SK-N-SH (cell line): ENCODE measurements around the gene PPARD. TPM values are rescaled to one million over a fixed set of nuclear protein-coding genes. Genes with fewer than 3 reads are reported as not detected.

Source experiments
- CTCF ChIA-PET: fragments of 300-600, 350-600 bp; formaldehyde crosslinking; extraction: SDS; loops from one replicate; lab custom pipeline; 2021; lab: Yijun Ruan, JAX
- POLR2A ChIA-PET: fragments of 350-600 bp; sonication (Branson Sonifier 250); formaldehyde crosslinking; extraction: SDS; loops from one replicate; lab custom pipeline; 2020; ENCODE audit warnings: antibody characterized with exemption, inconsistent platforms; lab: Yijun Ruan, JAX
- DNase-seq: peaks from one replicate; pipeline ENCODE4 v3.0.0; 2012
- H2AFZ ChIP-seq: fragments of 200-600 bp; sonication (generic); 2 replicates; pipeline ENCODE4 v1.8.1; 2016; ENCODE audit warnings: antibody characterized with exemption, mild to moderate bottlenecking, low read depth
- H3F3A ChIP-seq: fragments of 200-600 bp; sonication (generic); replicated peaks from 2 replicates; pipeline ENCODE3; 2016; ENCODE audit warnings: antibody characterized with exemption, mild to moderate bottlenecking; ENCODE audit not compliant: insufficient read depth
- H3K27ac ChIP-seq, 2 experiments: fragments of 200-500 bp in 1 of 2; fragments of 200-600 bp in 1 of 2; sonication (Bioruptor generic) in 1 of 2; sonication (generic), shearing (Covaris generic) in 1 of 2; 2 replicates each; pipeline versions ENCODE4 v1.5.1 to v1.6.1; 2014 to 2016; ENCODE audit warnings: low read depth in 2 of 2, inconsistent platforms in 1 of 2, low read length in 1 of 2, mild to moderate bottlenecking in 1 of 2, mixed read lengths in 1 of 2
- H3K27me3 ChIP-seq: fragments of 200-600 bp; sonication (generic), shearing (Covaris generic); 2 replicates; pipeline ENCODE4 v1.6.1; 2016; ENCODE audit warnings: mixed run types; ENCODE audit not compliant: insufficient read depth
- H3K36me3 ChIP-seq, 2 experiments: fragments of 200-500 bp in 1 of 2; fragments of 200-600 bp in 1 of 2; sonication (Bioruptor generic) in 1 of 2; sonication (generic) in 1 of 2; replicated peaks in 1 of 2; 2 replicates each; pipeline versions ENCODE3 to v1.5.1; 2014 to 2016; ENCODE audit warnings: low read length in 1 of 2, mild to moderate bottlenecking in 1 of 2; ENCODE audit not compliant: insufficient read depth in 2 of 2, control insufficient read depth in 1 of 2
- H3K4me1 ChIP-seq, 2 experiments: fragments of 200-500 bp in 1 of 2; fragments of 200-600 bp in 1 of 2; sonication (Bioruptor generic) in 1 of 2; sonication (generic), shearing (Covaris generic) in 1 of 2; 2 replicates each; pipeline versions ENCODE4 v1.5.1 to v1.6.1; 2014 to 2016; ENCODE audit warnings: low read depth in 1 of 2, low read length in 1 of 2, mixed run types in 1 of 2; ENCODE audit not compliant: insufficient read depth in 2 of 2, control insufficient read depth in 1 of 2
- H3K4me2 ChIP-seq: fragments of 200-600 bp; sonication (generic), shearing (Covaris generic); 2 replicates; pipeline ENCODE4 v1.6.1; 2017; ENCODE audit warnings: mixed run types
- H3K4me3 ChIP-seq, 2 experiments: fragments of 200-500 bp in 1 of 2; fragments of 200-600 bp in 1 of 2; sonication (Bioruptor generic) in 1 of 2; sonication (generic), shearing (Covaris generic) in 1 of 2; 2 replicates each; pipeline versions ENCODE4 v1.5.1 to v1.8.1; 2014 to 2016; ENCODE audit warnings: low read depth in 2 of 2, inconsistent platforms in 1 of 2, low read length in 1 of 2, mild to moderate bottlenecking in 1 of 2, mixed read lengths in 1 of 2, moderate library complexity in 1 of 2
- H3K79me2 ChIP-seq: fragments of 200-600 bp; sonication (generic); 2 replicates; pipeline ENCODE4 v1.8.1; 2017; ENCODE audit warnings: mild to moderate bottlenecking; ENCODE audit not compliant: insufficient read depth
- H3K9ac ChIP-seq: fragments of 200-600 bp; sonication (generic); 2 replicates; pipeline ENCODE4 v1.6.1; 2017; ENCODE audit warnings: mixed run types
- H3K9me2 ChIP-seq: fragments of 200-600 bp; sonication (generic); 2 replicates; pipeline ENCODE4 v1.6.1; 2017; ENCODE audit warnings: mixed run types
- H3K9me3 ChIP-seq: fragments of 200-600 bp; sonication (generic); 2 replicates; pipeline ENCODE4 v1.6.1; 2017; ENCODE audit warnings: mixed run types, mild to moderate bottlenecking, moderate library complexity
- H4K20me1 ChIP-seq: fragments of 200-600 bp; sonication (generic); 2 replicates; pipeline ENCODE4 v1.6.1; 2017; ENCODE audit warnings: mild to moderate bottlenecking, mixed run types; ENCODE audit not compliant: insufficient read depth
- ELF1 ChIP-seq: IDR thresholded peaks from 2 replicates; pipeline ENCODE4 v1.4.0; 2012
- EP300 ChIP-seq, 2 experiments: IDR thresholded peaks; 2 replicates each; pipeline versions ENCODE4 v1.4.0 to v1.6.1; 2012; ENCODE audit warnings: borderline replicate concordance in 1 of 2, low read depth in 1 of 2, low read length in 1 of 2
- FOSL2 ChIP-seq: IDR thresholded peaks from 2 replicates; pipeline ENCODE4 v1.4.0; 2012; ENCODE audit warnings: low read depth, mild to moderate bottlenecking, moderate library complexity, borderline replicate concordance
- JUND ChIP-seq: IDR thresholded peaks from 2 replicates; pipeline ENCODE4 v1.4.0; 2012
- RCOR1 ChIP-seq: fragments of 150-350 bp; IDR thresholded peaks from 2 replicates; pipeline ENCODE4 v1.6.1; 2017; ENCODE audit warnings: antibody characterized with exemption, low read length
- REST ChIP-seq: IDR thresholded peaks from 2 replicates; pipeline ENCODE4 v1.6.1; 2012; ENCODE audit warnings: mild to moderate bottlenecking, low read depth, low read length, moderate library complexity
- RXRA ChIP-seq: IDR thresholded peaks from 2 replicates; pipeline ENCODE4 v1.4.0; 2012; ENCODE audit warnings: low read depth, mild to moderate bottlenecking, borderline replicate concordance
- USF1 ChIP-seq: IDR thresholded peaks from 2 replicates; pipeline ENCODE4 v1.4.0; 2012; ENCODE audit warnings: low read depth, borderline replicate concordance
- USF2 ChIP-seq: fragments of 150-350 bp; IDR thresholded peaks from 2 replicates; pipeline ENCODE4 v1.6.1; 2017; ENCODE audit warnings: antibody characterized with exemption, low read length, low read depth, borderline replicate concordance
- YY1 ChIP-seq: IDR thresholded peaks from 2 replicates; pipeline ENCODE4 v1.4.0; 2012; ENCODE audit warnings: low read depth, mild to moderate bottlenecking
- ZBTB33 ChIP-seq: IDR thresholded peaks from 2 replicates; pipeline ENCODE4 v1.4.0; 2012; ENCODE audit warnings: low read depth, borderline replicate concordance
- whole genome bisulfite sequencing: methylation state at CpG from one replicate; pipeline ENCODE4 v1.1.6; 2017; ENCODE audit warnings: low lambda C conversion rate; 5-methylcytosine and 5-hydroxymethylcytosine counted together
- polyA plus RNA-seq, 3 experiments: library from polyadenylated mRNA; depleted of rRNA; stranded (reverse); fragments of >200 nt; gene quantifications; 2 replicates each; pipeline ENCODE4 v1.2.3, GENCODE V29; 2012
- TF ChIP-seq, protein P1 (sequence below): IDR thresholded peaks from 2 replicates; pipeline ENCODE4 v1.4.0; 2012; ENCODE audit warnings: low read depth

PPARD gene
- polyA plus RNA-seq, 1 of the 3 experiments (the other 2 are of a cell fraction): 13.3 TPM

DNA sequence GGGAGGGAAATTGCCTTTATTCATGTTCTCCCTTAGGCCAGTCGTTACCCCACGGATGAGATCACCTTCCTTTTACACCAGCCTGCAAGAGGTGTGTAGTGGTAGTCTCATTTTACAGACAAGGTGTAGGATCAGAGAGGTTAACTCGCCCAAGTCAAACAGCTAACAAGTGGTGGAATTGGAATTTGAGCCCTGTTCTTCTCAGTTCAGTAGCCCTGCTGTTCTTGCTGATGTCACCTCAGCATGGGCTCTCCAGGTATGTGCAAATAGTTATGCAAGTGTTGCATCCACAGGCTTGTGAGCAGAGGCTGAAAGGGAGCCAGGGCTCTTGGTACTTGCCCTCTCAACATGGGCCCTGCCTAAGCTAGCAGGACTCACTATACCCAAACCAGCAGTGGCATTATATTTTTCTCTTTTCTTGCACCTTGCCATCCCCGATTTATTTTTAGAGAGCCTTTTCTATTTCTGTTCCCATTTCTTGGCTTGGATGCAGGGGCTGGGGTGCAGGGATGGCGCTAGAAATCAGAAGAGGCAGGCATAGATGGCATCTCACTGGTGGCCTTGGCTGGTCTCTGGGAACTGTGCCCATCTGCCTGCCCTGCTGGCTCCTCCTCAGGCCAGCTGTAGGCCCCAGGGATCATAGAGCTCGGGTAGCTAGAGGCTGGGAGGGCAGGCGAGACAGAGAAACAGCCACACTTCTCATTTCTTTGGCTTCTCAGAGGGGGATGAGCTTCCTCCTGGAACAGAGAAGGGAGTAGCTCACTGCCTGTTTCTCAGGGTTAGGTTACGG, 18.2 kb downstream of the PPARD start:
- Histone ChIP-seq H3K27me3 (no peaks in the 10 kb centered on the region), H3K9me2 (no peaks in the 10 kb centered on the region), H3K36me3 (peaks cover 7 to 10% of the 10 kb centered on the region in 2 experiments), H3K4me2 (peak overlapping the region; percentile 1; the same call in 1 of the 2 replicates), H3K4me3 (no peak overlapping the region), H4K20me1 (no peaks in the 10 kb centered on the region; the same call in 1 of the 2 replicates), H2AFZ (no peak overlapping the region), H3K4me1 (peaks cover 11 to 46% of the 10 kb centered on the region in 2 experiments; a peak in 1 of 4 replicates), H3K9me3 (no peaks in the 10 kb centered on the region), H3K9ac (no peak overlapping the region), H3F3A (peaks cover 3% of the 10 kb centered on the region), H3K27ac (peak overlapping the region; percentile 43 to 44; a peak in 2 of 4 replicates), H3K79me2 (peaks cover 22% of the 10 kb centered on the region; the same call in 1 of the 2 replicates)
- TF ChIP-seq RCOR1 (no peak), USF1 (no peak), EP300 (IDR thresholded peaks at IDR 0.05; ENCODE audit: borderline replicate concordance in 1 of 2, low read depth in 1 of 2, low read length in 1 of 2) (0 out of 4 replicates have a peak, but pooled peaks of 1 of the 2 experiments have one; percentile 38), REST (no peak), JUND (no peak)
- DNase-seq: peak; percentile 42
- 80% methylated on average over 8 of the region's 8 CpGs for WGBS
- ChIA-PET POLR2A (no interaction called here), CTCF (interaction anchor here (1.4 to 2.0 kb wide), 2 partner anchors 16 to 89 kb away, joined by 3 to 8 read pairs; no protein-coding TSS in a partner anchor)

- POLR2A ChIA-PET: no interaction called here
- peaks cover 11 to 39% of the 10 kb centered on the region in 2 experiments; a peak in 1 of 4 replicates for H3K4me1 ChIP-seq
- no peak for DNase-seq
- no peaks in the 10 kb centered on the region for H3K9me3 ChIP-seq
- H3K4me2 ChIP-seq: no peak overlapping the region
- no peak overlapping the region for H2AFZ ChIP-seq
- H3K9ac ChIP-seq: no peak overlapping the region
- H3K27ac ChIP-seq: no peak overlapping the region; a peak in 1 of 4 replicates
- no peaks in the 10 kb centered on the region; the same call in 1 of the 2 replicates for H4K20me1 ChIP-seq
- no peak overlapping the region for H3K4me3 ChIP-seq
- WGBS: 100% methylated on average over 2 of the region's 2 CpGs
- H3K36me3 ChIP-seq: no peaks in the 10 kb centered on the region
- peaks cover 36% of the 10 kb centered on the region for H3K79me2 ChIP-seq
- no peaks in the 10 kb centered on the region for H3K9me2 ChIP-seq
- H3F3A ChIP-seq: peaks cover 3% of the 10 kb centered on the region
- no peaks in the 10 kb centered on the region for H3K27me3 ChIP-seq
- CTCF ChIA-PET: interaction anchor here (0.7 to 1.0 kb wide), 2 partner anchors 87 to 88 kb away, joined by 3 to 4 read pairs; no protein-coding TSS in a partner anchor
- TF ChIP-seq FOSL2: no peak
- no peak for TF ChIP-seq JUND
- no peak for TF ChIP-seq USF2
- TF ChIP-seq EP300 (IDR thresholded peaks at IDR 0.05; ENCODE audit: borderline replicate concordance in 1 of 2, low read depth in 1 of 2, low read length in 1 of 2): no peak
- no peak for TF ChIP-seq RXRA
- TF ChIP-seq ZBTB33: no peak
- TF ChIP-seq RCOR1: no peak
- no peak for TF ChIP-seq ELF1
- TF ChIP-seq, protein P1, sequence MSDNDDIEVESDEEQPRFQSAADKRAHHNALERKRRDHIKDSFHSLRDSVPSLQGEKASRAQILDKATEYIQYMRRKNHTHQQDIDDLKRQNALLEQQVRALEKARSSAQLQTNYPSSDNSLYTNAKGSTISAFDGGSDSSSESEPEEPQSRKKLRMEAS: no peak
- TF ChIP-seq REST: no peak
- TF ChIP-seq YY1: no peak
Observed at GRCh38 chr6:35362200-35362599, 19.8 kb downstream of the PPARD start.
